Liver (tissue), 9 donors: ENCODE measurements around the gene CFAP221. TPM values are rescaled to one million over a fixed set of nuclear protein-coding genes. Genes with fewer than 3 reads are reported as not detected.

Source experiments
- DNase-seq: peaks from one replicate; pipeline ENCODE4 v3.0.0-alpha.2; 2017; ENCODE audit warnings: low spot score
- H3K27ac ChIP-seq, 2 donors: one replicate each; pipeline ENCODE4 v1.7.0; 2013; ENCODE audit warnings: inconsistent platforms in 2 of 2, low read length in 2 of 2, control low read depth in 1 of 2, low read depth in 1 of 2, mild to moderate bottlenecking in 1 of 2
- H3K27me3 ChIP-seq, 4 donors: one replicate each; pipeline versions ENCODE4 v1.6.1 to v1.7.0; 2013; ENCODE audit warnings: low read length in 3 of 4, inconsistent platforms in 1 of 4, mild to moderate bottlenecking in 1 of 4, moderate library complexity in 1 of 4; ENCODE audit not compliant: control insufficient read depth in 4 of 4, insufficient read depth in 4 of 4
- H3K36me3 ChIP-seq, 4 donors: one replicate each; pipeline versions ENCODE4 v1.6.1 to v1.7.0; 2013; ENCODE audit warnings: low read length in 3 of 4, mild to moderate bottlenecking in 3 of 4, low read depth in 1 of 4, moderate library complexity in 1 of 4; ENCODE audit not compliant: control insufficient read depth in 4 of 4, insufficient read depth in 3 of 4
- H3K4me1 ChIP-seq, 4 donors: one replicate each; pipeline versions ENCODE4 v1.6.1 to v1.7.0; 2013; ENCODE audit warnings: low read length in 3 of 4, mild to moderate bottlenecking in 3 of 4, moderate library complexity in 1 of 4; ENCODE audit not compliant: control insufficient read depth in 4 of 4, insufficient read depth in 4 of 4
- H3K4me3 ChIP-seq, 3 donors: one replicate each; pipeline versions ENCODE4 v1.6.1 to v1.7.0; 2013; ENCODE audit warnings: low read length in 3 of 3, control low read depth in 1 of 3, low read depth in 1 of 3, mild to moderate bottlenecking in 1 of 3
- H3K9ac ChIP-seq, 2 donors: one replicate each; pipeline ENCODE4 v1.7.0; 2013; ENCODE audit warnings: low read length in 2 of 2, mild to moderate bottlenecking in 2 of 2, moderate library complexity in 2 of 2, control low read depth in 1 of 2, low read depth in 1 of 2
- H3K9me3 ChIP-seq, 4 donors: one replicate each; pipeline versions ENCODE4 v1.6.1 to v1.7.0; 2013; ENCODE audit warnings: low read length in 3 of 4; ENCODE audit not compliant: control insufficient read depth in 4 of 4
- ATF3 ChIP-seq: IDR thresholded peaks from 2 replicates; pipeline ENCODE4 v1.6.1; 2016; ENCODE audit warnings: antibody characterized with exemption
- EGR1 ChIP-seq, 2 donors: IDR thresholded peaks; 2 replicates each; pipeline ENCODE4 v1.6.1; 2016 to 2018; ENCODE audit warnings: antibody characterized with exemption in 2 of 2, low read depth in 2 of 2
- FOXA1 ChIP-seq: IDR thresholded peaks from 2 replicates; pipeline ENCODE4 v1.6.1; 2016; ENCODE audit warnings: antibody characterized with exemption
- FOXA2 ChIP-seq: IDR thresholded peaks from 2 replicates; pipeline ENCODE4 v1.6.1; 2016; ENCODE audit warnings: antibody characterized with exemption
- GABPA ChIP-seq, 2 donors: IDR thresholded peaks in 1 of 2; conservative IDR thresholded peaks in 1 of 2; 2 replicates each; pipeline ENCODE4 v1.6.1; 2016; ENCODE audit warnings: antibody characterized with exemption in 2 of 2, mild to moderate bottlenecking in 1 of 2, moderate library complexity in 1 of 2
- HNF4A ChIP-seq, 2 donors: conservative IDR thresholded peaks; 2 replicates each; pipeline ENCODE4 v1.6.1; 2016; ENCODE audit warnings: antibody characterized with exemption in 2 of 2, mild to moderate bottlenecking in 2 of 2
- HNF4G ChIP-seq: IDR thresholded peaks from 2 replicates; pipeline ENCODE4 v1.6.1; 2016; ENCODE audit warnings: antibody characterized with exemption
- JUND ChIP-seq, 2 donors: IDR thresholded peaks; 2 replicates each; pipeline ENCODE4 v1.6.1; 2016; ENCODE audit warnings: antibody characterized with exemption in 2 of 2
- MAX ChIP-seq: IDR thresholded peaks from 2 replicates; pipeline ENCODE4 v1.6.1; 2016; ENCODE audit warnings: antibody characterized with exemption
- NR2F2 ChIP-seq: IDR thresholded peaks from 2 replicates; pipeline ENCODE4 v1.6.1; 2016; ENCODE audit warnings: antibody characterized with exemption
- RAD21 ChIP-seq, 2 donors: IDR thresholded peaks; 2 replicates each; pipeline ENCODE4 v1.6.1; 2016; ENCODE audit warnings: antibody characterized with exemption in 2 of 2, mild to moderate bottlenecking in 2 of 2
- REST ChIP-seq: IDR thresholded peaks from 2 replicates; pipeline ENCODE4 v1.6.1; 2016; ENCODE audit warnings: antibody characterized with exemption, mild to moderate bottlenecking
- RXRA ChIP-seq, 2 donors: IDR thresholded peaks; 2 replicates each; pipeline ENCODE4 v1.6.1; 2017 to 2018; ENCODE audit warnings: antibody characterized with exemption in 2 of 2, mild to moderate bottlenecking in 1 of 2
- SP1 ChIP-seq: IDR thresholded peaks from 2 replicates; pipeline ENCODE4 v1.6.1; 2018; ENCODE audit warnings: antibody characterized with exemption, mild to moderate bottlenecking
- TAF1 ChIP-seq: conservative IDR thresholded peaks from 2 replicates; pipeline ENCODE4 v1.6.1; 2016; ENCODE audit warnings: antibody characterized with exemption, mild to moderate bottlenecking
- YY1 ChIP-seq: IDR thresholded peaks from 2 replicates; pipeline ENCODE4 v1.6.1; 2016; ENCODE audit warnings: antibody characterized with exemption, mild to moderate bottlenecking
- WGBS: extraction: QIAGEN DNeasy Blood & Tissue Kit; methylation state at CpG from one replicate; pipeline ENCODE4 v1.1.7; 2013; 5-methylcytosine and 5-hydroxymethylcytosine counted together
- polyA plus RNA-seq, 2 donors: library from polyadenylated mRNA; stranded (reverse) in 1 of 2; unstranded in 1 of 2; fragments of 200-250 nt in 1 of 2; fragments of >200 nt in 1 of 2; fragmentation: Nextera tagmentation in 1 of 2; extraction: Ambion mirVana in 1 of 2; gene quantifications; one replicate each; pipeline versions ENCODE4 v1.2.1 to v1.2.3, GENCODE V29; 2013 to 2015
- total RNA-seq, 2 donors: library from RNA; depleted of rRNA; stranded (reverse); fragments of >200 nt; gene quantifications; one replicate each; pipeline ENCODE4 v1.2.3, GENCODE V29; 2014
- TF ChIP-seq, protein P1 (sequence below): fragments of 150-350 bp; IDR thresholded peaks from 2 replicates; pipeline ENCODE4 v1.5.1; 2017; ENCODE audit warnings: improper control_type of control experiment, low read depth, low read length; ENCODE audit not compliant: missing input control
- TF ChIP-seq, protein P2 (sequence below): IDR thresholded peaks from 2 replicates; pipeline ENCODE4 v1.6.1; 2016; ENCODE audit warnings: antibody characterized with exemption
- donor health status: healthy.
- donor health status: healthy.
- donor health status: healthy.
- donor health status: healthy.
- donor health status: healthy.

CFAP221 gene
- total and polyA plus RNA-seq, 4 donors, result 0.23 to 3.1 (median 1.2) TPM

- Histone ChIP-seq H3K27ac (no peak overlapping the region), H3K4me3 (no peak overlapping the region), H3K36me3 (no peaks in the 10 kb centered on the region), H3K4me1 (no peaks in the 10 kb centered on the region), H3K9ac (no peak overlapping the region), H3K9me3 (peaks cover 0 to under 1% (median 0%) of the 10 kb centered on the region in 4 donors), H3K27me3 (no peaks in the 10 kb centered on the region)
- TF ChIP-seq, protein P1, sequence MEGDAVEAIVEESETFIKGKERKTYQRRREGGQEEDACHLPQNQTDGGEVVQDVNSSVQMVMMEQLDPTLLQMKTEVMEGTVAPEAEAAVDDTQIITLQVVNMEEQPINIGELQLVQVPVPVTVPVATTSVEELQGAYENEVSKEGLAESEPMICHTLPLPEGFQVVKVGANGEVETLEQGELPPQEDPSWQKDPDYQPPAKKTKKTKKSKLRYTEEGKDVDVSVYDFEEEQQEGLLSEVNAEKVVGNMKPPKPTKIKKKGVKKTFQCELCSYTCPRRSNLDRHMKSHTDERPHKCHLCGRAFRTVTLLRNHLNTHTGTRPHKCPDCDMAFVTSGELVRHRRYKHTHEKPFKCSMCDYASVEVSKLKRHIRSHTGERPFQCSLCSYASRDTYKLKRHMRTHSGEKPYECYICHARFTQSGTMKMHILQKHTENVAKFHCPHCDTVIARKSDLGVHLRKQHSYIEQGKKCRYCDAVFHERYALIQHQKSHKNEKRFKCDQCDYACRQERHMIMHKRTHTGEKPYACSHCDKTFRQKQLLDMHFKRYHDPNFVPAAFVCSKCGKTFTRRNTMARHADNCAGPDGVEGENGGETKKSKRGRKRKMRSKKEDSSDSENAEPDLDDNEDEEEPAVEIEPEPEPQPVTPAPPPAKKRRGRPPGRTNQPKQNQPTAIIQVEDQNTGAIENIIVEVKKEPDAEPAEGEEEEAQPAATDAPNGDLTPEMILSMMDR, result no peak
- TF ChIP-seq MAX (no peak), JUND (IDR thresholded peaks at IDR 0.05) (no peak), YY1 (no peak), FOXA2 (no peak), HNF4A (conservative IDR thresholded peaks at IDR 0.05) (no peak), SP1 (no peak), EGR1 (IDR thresholded peaks at IDR 0.05; ENCODE audit: low read depth in 2 of 2) (no peak), RAD21 (IDR thresholded peaks at IDR 0.05) (no peak), TAF1 (no peak), FOXA1 (no peak), HNF4G (no peak), NR2F2 (no peak), RXRA (IDR thresholded peaks at IDR 0.05) (no peak), REST (no peak)
- TF ChIP-seq, protein P2, sequence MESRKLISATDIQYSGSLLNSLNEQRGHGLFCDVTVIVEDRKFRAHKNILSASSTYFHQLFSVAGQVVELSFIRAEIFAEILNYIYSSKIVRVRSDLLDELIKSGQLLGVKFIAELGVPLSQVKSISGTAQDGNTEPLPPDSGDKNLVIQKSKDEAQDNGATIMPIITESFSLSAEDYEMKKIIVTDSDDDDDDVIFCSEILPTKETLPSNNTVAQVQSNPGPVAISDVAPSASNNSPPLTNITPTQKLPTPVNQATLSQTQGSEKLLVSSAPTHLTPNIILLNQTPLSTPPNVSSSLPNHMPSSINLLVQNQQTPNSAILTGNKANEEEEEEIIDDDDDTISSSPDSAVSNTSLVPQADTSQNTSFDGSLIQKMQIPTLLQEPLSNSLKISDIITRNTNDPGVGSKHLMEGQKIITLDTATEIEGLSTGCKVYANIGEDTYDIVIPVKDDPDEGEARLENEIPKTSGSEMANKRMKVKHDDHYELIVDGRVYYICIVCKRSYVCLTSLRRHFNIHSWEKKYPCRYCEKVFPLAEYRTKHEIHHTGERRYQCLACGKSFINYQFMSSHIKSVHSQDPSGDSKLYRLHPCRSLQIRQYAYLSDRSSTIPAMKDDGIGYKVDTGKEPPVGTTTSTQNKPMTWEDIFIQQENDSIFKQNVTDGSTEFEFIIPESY, result no peak
- WGBS, result 64% methylated on average over 5 of the region's 5 CpGs
- DNase-seq, result no peak
These were observed 93.1 kb downstream of the CFAP221 start for GRCh38 chr2:119637371-119637770.

GRCh38 chr2:119638246-119638645 is 94.0 kb downstream of the CFAP221 start:
- no peak overlapping the region for H3K4me3 ChIP-seq
- no peaks in the 10 kb centered on the region for H3K36me3 ChIP-seq
- H3K4me1 ChIP-seq, result no peaks in the 10 kb centered on the region
- WGBS, result 70% methylated on average over 12 of the region's 12 CpGs
- H3K9ac ChIP-seq, result no peak overlapping the region
- no peak for DNase-seq
- H3K9me3 ChIP-seq, result no peaks in the 10 kb centered on the region
- H3K27me3 ChIP-seq, result no peaks in the 10 kb centered on the region
- no peak overlapping the region for H3K27ac ChIP-seq
- TF ChIP-seq FOXA1 (no peak), EGR1 (IDR thresholded peaks at IDR 0.05; ENCODE audit: low read depth in 2 of 2) (no peak), FOXA2 (no peak), ATF3 (no peak), YY1 (no peak), NR2F2 (no peak), GABPA (IDR thresholded peaks at IDR 0.05 in 1 of 2, conservative IDR thresholded peaks at IDR 0.05 in 1 of 2) (no peak), HNF4A (conservative IDR thresholded peaks at IDR 0.05) (no peak), HNF4G (no peak), SP1 (no peak), RAD21 (IDR thresholded peaks at IDR 0.05) (no peak)
- TF ChIP-seq, protein P2, result no peak
